GM21367 (cell line): ENCODE measurements around the gene SLC38A9.
"Not testable (repeated sequence)": the region's sequence is repeated elsewhere in the genome, so short reads cannot be mapped to it uniquely, and the experiment has no call there.

Source experiments
- ATAC-seq: cut with Tn5 transposase; IDR thresholded peaks from one replicate; pipeline ENCODE4 v1.9.1; 2021; ENCODE audit not compliant: unreplicated experiment

The SLC38A9 gene, protein sequence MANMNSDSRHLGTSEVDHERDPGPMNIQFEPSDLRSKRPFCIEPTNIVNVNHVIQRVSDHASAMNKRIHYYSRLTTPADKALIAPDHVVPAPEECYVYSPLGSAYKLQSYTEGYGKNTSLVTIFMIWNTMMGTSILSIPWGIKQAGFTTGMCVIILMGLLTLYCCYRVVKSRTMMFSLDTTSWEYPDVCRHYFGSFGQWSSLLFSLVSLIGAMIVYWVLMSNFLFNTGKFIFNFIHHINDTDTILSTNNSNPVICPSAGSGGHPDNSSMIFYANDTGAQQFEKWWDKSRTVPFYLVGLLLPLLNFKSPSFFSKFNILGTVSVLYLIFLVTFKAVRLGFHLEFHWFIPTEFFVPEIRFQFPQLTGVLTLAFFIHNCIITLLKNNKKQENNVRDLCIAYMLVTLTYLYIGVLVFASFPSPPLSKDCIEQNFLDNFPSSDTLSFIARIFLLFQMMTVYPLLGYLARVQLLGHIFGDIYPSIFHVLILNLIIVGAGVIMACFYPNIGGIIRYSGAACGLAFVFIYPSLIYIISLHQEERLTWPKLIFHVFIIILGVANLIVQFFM

DNA sequence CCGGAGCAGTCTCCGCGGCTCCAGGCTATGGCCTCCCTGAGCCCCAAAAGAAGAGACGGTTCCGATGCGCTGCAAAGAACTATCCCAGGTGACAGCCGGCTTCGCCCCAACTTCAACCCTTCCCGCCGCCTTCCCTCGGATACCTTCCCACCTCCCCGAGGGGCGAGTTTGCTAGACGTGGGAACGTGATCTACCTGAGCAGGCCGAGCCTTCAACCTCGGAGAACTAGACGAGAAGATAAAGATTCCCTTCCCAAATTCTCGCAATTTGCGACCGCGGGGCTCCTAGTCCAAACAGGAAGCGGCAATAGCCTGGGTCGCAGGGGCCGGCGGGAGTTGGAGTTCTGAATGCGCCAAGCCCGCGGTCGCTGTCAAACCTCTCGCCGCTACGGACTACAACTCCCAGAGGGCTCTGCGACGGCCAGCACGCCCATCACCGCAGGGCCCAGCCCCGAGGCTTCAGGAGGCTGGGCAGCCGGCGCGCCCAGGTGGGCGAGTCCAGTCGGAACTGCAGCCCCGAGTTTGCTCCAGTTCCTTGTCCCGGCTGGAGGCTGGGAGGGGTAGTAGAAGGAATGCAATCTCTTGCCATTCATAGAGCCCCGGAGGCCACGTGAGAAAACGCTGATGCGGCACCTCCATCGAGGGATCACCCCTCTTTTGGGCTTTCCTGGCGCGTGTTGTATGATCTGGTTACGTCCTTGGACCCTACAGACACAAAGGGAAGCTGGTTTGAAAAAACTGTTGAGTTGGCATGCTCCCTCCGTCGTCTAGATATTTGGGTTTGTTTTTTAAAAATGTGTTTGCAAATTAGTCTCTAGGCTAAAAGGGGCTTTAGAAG, at the start of gene SLC38A9:
Gene SLC38A9, minus strand, starts transcription at position 302 of the 837 bp plus-strand sequence. CDS start 14,366 bp downstream, outside the sequence.
- ATAC-seq, result peak; percentile 99

GRCh38 chr5:55761721-55762120, 49.6 kb upstream of the SLC38A9 start:
- ATAC-seq, result not testable (repeated sequence)

GRCh38 chr5:55758714-55759113, 46.6 kb upstream of the SLC38A9 start:
- no peak for ATAC-seq

DNA sequence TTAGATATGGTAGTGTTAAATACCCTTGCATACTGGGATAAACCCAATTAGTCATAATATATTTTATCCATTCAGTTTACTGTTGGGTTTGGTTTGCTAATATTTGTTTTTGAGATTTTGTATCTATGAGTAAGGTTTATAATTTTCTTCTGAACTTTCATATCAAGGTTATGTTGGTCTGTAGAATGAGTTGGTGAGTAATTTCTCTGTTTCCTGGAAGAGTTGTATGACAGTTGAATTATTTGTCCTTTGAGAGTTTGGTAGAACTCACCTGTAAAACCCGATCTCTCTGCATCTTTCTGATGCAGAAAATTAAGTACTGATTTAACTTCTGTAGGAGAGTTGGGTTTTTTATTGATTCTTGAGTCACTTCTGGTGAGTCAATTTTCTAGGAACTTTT, 46.1 kb upstream of the SLC38A9 start:
- no peak for ATAC-seq

GRCh38 chr5:55750499-55750898, 38.4 kb upstream of the SLC38A9 start:
- ATAC-seq, result no peak

DNA sequence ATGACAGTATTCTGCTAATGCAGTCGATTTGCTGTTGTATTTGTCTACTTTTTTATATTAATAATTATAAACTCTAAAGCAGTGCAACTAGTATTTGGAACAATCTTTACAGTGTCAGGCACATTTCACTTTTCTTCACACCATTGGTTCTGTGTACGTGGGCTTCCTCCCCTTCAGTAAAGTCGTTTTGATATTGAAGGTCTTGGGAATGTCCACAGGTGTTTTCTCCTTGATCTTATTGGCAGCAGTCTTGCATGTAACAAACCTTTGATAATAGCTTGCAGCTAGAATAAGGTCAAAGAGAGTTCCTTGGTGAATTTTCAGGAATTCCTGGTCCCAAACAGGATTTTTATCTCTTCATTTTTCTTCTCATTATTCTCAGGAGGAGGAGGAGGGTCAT, 37.9 kb upstream of the SLC38A9 start:
- no peak for ATAC-seq

DNA sequence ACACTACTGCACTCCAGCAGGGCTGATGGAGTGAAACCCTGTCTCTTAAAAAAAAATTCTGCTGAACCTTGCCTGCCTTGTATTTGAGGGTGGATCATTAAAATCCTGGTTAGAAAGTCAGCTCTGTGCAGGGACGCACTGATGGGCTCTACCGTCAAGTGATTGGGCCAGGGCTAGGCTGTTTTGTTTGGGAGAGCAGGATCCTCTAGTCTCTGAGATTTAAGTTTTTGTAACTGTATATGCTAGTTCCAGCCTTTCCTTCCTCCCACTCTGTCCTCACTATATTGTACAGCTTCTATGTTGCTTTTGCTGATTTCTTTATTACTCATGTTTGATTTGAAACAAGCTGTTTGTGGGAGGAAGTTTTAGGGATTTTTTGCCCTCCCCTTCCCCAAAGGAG, 37.3 kb upstream of the SLC38A9 start:
- no peak for ATAC-seq

DNA sequence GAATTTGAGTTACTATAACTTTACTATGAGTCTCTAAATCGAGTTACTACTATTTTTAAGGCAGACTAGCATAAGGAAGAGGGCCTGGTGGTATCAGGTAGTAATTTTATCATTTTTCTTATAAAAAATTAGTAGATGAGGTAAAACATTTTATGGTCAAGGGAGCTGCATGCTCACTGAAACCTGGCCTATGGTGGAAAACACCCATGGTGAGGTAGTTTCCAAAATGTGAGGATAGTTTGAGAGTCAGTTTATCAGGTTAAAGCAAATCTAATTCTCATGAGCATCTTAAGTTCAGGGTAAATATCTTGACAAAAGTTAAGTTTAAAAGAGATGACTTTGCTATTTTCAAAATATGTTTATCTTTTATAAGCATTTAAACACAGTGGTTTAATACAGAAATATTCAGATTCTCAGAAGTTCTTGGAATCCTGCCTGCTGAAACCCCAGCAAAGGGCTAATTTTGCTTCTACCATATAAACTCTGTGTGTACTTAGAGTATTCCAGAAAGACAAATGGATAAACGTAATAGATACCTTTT, 35.7 kb upstream of the SLC38A9 start:
- ATAC-seq, result no peak

GRCh38 chr5:55742778-55743177, 30.7 kb upstream of the SLC38A9 start:
- no peak for ATAC-seq

- no peak for ATAC-seq
Observed at GRCh38 chr5:55737793-55738192, 25.7 kb upstream of the SLC38A9 start, which contains the start of gene DDX4. Gene DDX4 (plus strand): TSS chr5:55738061. CDS start chr5:55738964, 903 bp downstream.

- ATAC-seq, result no peak
Observed at GRCh38 chr5:55734658-55735057, 22.5 kb upstream of the SLC38A9 start.

DNA sequence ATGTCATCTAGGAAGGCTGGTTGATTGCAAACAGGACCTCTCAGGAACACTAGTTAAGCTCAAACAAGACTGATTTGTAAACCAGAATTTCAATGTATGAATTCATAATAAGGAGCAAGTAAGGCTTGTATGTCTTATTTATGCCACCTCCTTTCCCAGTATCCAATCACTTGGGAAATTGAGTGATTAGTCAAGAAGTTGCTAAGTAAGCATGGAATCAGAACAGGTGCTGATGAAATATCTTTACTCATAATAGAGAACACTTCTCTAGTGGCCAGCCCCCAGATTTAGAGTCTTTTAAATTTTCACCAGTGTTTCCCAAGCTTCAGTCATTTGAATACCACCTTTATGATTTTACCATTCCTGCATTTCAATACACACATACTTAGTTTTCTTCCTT, 20.5 kb upstream of the SLC38A9 start:
- no peak for ATAC-seq

GRCh38 chr5:55731848-55732247, 19.7 kb upstream of the SLC38A9 start:
- ATAC-seq, result no peak

DNA sequence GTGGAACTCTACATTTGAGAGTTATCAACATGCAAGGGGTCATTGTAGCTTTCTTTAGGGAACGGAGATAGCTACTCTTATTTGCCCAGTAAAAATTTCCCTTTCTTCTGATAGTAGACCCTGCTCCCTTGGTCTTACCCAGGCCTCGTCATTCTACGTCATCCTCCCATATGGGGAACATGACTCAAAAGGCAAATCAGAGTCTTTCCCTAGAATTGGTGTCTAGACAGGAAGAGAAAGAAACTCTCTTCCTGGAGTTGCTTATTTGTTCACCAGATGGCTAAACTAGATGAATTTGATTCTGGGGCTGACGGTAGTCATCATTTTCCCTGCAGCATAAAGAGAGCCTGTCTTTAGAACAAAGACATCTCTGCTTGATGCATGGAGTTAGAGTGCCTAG, 12.2 kb upstream of the SLC38A9 start:
- ATAC-seq, result no peak

GRCh38 chr5:55720188-55720703, 8.1 kb upstream of the SLC38A9 start:
- no peak for ATAC-seq

DNA sequence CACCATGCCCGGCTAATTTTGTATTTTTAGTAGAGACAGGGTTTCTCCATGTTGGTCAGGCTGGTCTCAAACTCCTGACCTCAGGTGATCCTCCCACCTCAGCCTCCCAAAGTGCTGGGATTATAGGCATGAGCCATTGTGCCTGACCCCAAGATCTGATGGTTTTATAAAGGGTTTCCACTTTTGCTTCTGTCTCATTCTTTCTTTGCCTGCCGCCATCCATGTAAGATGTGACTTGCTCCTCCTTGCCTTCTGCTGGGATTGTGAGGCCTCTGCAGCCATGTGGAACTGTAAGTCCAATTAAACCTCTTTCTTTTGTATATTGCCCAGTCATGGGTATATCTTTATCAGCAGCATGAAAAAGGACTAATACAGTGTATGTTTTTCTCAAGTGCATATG, 6.9 kb upstream of the SLC38A9 start:
- ATAC-seq, result not testable (repeated sequence)

- no peak for ATAC-seq
Observed at GRCh38 chr5:55715519-55716078, 3.5 kb upstream of the SLC38A9 start.

DNA sequence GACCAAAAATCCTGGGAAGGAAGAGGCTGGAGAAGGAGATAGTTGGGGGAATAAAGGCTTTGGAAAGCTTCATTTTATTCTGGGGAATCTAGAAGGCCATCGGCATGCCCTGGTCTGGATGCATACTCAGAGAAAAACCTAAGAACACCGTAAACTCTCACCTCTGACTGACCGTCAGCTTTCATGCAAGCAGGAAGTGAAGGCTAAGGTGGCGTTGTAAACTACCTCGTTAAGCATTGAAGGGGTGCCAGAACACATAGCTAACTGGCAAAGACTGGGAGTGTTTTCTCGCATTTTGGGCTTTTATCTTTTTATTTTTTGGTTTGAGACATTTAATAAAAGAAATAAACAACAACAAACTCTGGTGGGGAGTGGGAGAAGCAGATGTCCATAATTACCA, 2.6 kb upstream of the SLC38A9 start:
- ATAC-seq, result no peak

- ATAC-seq, result no peak
Observed at GRCh38 chr5:55714339-55714738, 2.2 kb upstream of the SLC38A9 start.

GRCh38 chr5:55713871-55714270, 1.7 kb upstream of the SLC38A9 start:
- ATAC-seq, result no peak

DNA sequence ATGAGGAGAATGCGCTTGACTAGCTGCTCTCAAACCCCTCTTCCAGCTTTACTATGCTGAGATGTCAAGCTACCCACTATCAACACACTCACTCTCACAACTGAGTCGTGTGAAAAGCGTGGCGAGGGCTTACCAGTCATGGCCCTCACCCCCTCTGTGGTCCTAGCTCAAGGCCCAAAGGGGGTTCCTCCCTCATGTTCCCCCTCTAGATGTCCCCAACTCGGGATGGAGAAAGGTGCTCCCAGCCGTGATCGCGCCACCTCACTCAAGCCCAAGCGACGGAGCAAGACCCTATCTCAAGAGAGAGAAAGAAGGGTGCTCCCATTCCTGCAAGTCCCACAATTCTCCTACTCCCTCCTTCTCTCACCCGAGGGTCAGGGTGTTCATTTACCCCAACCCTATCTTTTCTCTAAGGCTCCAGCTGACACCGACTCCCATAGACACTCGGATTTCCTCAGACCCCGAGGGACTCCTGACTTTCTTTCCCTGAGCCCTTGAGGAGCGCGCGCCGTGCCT, 559 bp downstream of the SLC38A9 start:
- ATAC-seq, result no peak
